KMS-11 (cell line): ENCODE results near the gene VAV2.

Experiments
- H2AFZ ChIP-seq: fragments of 200-600 bp; sonication (generic); 2 replicates; pipeline ENCODE4 v1.6.1; 2016; ENCODE audit warnings: antibody characterized with exemption, mixed run types, low read depth
- H3K27ac ChIP-seq: fragments of 200-600 bp; sonication (generic); 2 replicates; pipeline ENCODE4 v1.6.1; 2016; ENCODE audit warnings: mild to moderate bottlenecking, mixed run types
- H3K27me3 ChIP-seq: fragments of 200-600 bp; sonication (generic); 2 replicates; pipeline ENCODE4 v1.6.1; 2017; ENCODE audit warnings: mild to moderate bottlenecking, low read depth, mixed run types, moderate library complexity; ENCODE audit not compliant: insufficient read depth
- H3K36me3 ChIP-seq: fragments of 200-600 bp; sonication (generic); 2 replicates; pipeline ENCODE4 v1.6.1; 2017; ENCODE audit warnings: mild to moderate bottlenecking, mixed run types; ENCODE audit not compliant: insufficient read depth
- H3K4me1 ChIP-seq: fragments of 200-600 bp; sonication (generic); 2 replicates; pipeline ENCODE4 v1.6.1; 2016; ENCODE audit warnings: mild to moderate bottlenecking, low read depth, mixed run types; ENCODE audit not compliant: poor library complexity, severe bottlenecking
- H3K4me2 ChIP-seq: fragments of 200-600 bp; sonication (generic); 2 replicates; pipeline ENCODE4 v1.7.0; 2016; ENCODE audit warnings: mild to moderate bottlenecking, mixed run types
- H3K4me3 ChIP-seq: fragments of 200-600 bp; sonication (generic); IDR thresholded peaks from 2 replicates; pipeline ENCODE4 v1.6.1; 2017; ENCODE audit warnings: low read depth, low read length, mixed read lengths; ENCODE audit not compliant: insufficient read depth
- H3K79me2 ChIP-seq: fragments of 200-600 bp; sonication (generic); 2 replicates; pipeline ENCODE4 v1.6.1; 2016; ENCODE audit warnings: low read depth, mixed run types; ENCODE audit not compliant: insufficient read depth
- H3K9ac ChIP-seq: fragments of 200-600 bp; sonication (generic); 2 replicates; pipeline ENCODE4 v1.6.1; 2016; ENCODE audit warnings: mild to moderate bottlenecking, mixed run types
- H4K20me1 ChIP-seq: fragments of 200-600 bp; sonication (generic); 2 replicates; pipeline ENCODE4 v1.6.1; 2016; ENCODE audit warnings: mild to moderate bottlenecking, mixed run types; ENCODE audit not compliant: insufficient read depth
- CTCF ChIP-seq: fragments of 200-600 bp; sonication (generic); conservative IDR thresholded peaks from 2 replicates; pipeline ENCODE4 v1.6.1; 2017; ENCODE audit warnings: low read depth, mild to moderate bottlenecking, antibody characterized with exemption, low read length, moderate library complexity, mixed read lengths

VAV2 gene

GRCh38 chr9:133725886-133726285 is 266.2 kb downstream of the VAV2 start:
- no peak overlapping the region for H2AFZ ChIP-seq
- H3K27ac ChIP-seq = no peak overlapping the region
- peaks cover 72% of the 10 kb centered on the region for H3K27me3 ChIP-seq
- no peak overlapping the region for H3K4me3 ChIP-seq
- H3K4me1 ChIP-seq = no peaks in the 10 kb centered on the region
- no peaks in the 10 kb centered on the region for H3K36me3 ChIP-seq
- H3K9ac ChIP-seq = no peak overlapping the region
- no peaks in the 10 kb centered on the region for H4K20me1 ChIP-seq
- no peak for TF ChIP-seq CTCF
- H3K4me2 ChIP-seq = no peak overlapping the region
- H3K79me2 ChIP-seq = no peaks in the 10 kb centered on the region

GRCh38 chr9:133718563-133719315 is 273.4 kb downstream of the VAV2 start:
- no peaks in the 10 kb centered on the region for H4K20me1 ChIP-seq
- H2AFZ ChIP-seq = no peak overlapping the region
- no peaks in the 10 kb centered on the region for H3K79me2 ChIP-seq
- no peak overlapping the region for H3K27ac ChIP-seq
- no peak overlapping the region for H3K4me2 ChIP-seq
- H3K4me3 ChIP-seq = no peak overlapping the region
- TF ChIP-seq CTCF = no peak
- peaks cover 73% of the 10 kb centered on the region for H3K27me3 ChIP-seq
- no peaks in the 10 kb centered on the region for H3K4me1 ChIP-seq
- no peak overlapping the region for H3K9ac ChIP-seq
- H3K36me3 ChIP-seq = no peaks in the 10 kb centered on the region

- Histone ChIP-seq H3K4me2 (no peak overlapping the region), H3K4me3 (no peak overlapping the region), H3K36me3 (no peaks in the 10 kb centered on the region), H3K79me2 (no peaks in the 10 kb centered on the region), H3K27me3 (peaks cover 62% of the 10 kb centered on the region), H3K27ac (no peak overlapping the region), H3K9ac (no peak overlapping the region), H3K4me1 (no peaks in the 10 kb centered on the region), H2AFZ (no peak overlapping the region), H4K20me1 (no peaks in the 10 kb centered on the region)
- no peak for TF ChIP-seq CTCF
Observed at GRCh38 chr9:133717113-133718031, 274.8 kb downstream of the VAV2 start.

- no peak overlapping the region for H3K9ac ChIP-seq
- no peak for TF ChIP-seq CTCF
- H3K79me2 ChIP-seq = no peaks in the 10 kb centered on the region
- H3K4me1 ChIP-seq = no peaks in the 10 kb centered on the region
- H3K27me3 ChIP-seq = peaks cover 54% of the 10 kb centered on the region
- H3K36me3 ChIP-seq = no peaks in the 10 kb centered on the region
- no peak overlapping the region for H3K27ac ChIP-seq
- no peaks in the 10 kb centered on the region for H4K20me1 ChIP-seq
- H2AFZ ChIP-seq = no peak overlapping the region
- H3K4me2 ChIP-seq = no peak overlapping the region
- no peak overlapping the region for H3K4me3 ChIP-seq
Observed at GRCh38 chr9:133716564-133717112, 275.5 kb downstream of the VAV2 start.
